Nephron progenitor cell (in vitro differentiated cells): ENCODE results near the gene RNF186.
"Not testable (repeated sequence)": the region's sequence is repeated elsewhere in the genome, so short reads cannot be mapped to it uniquely, and the experiment has no call there.

Source experiments
- DNase-seq: peaks from one replicate; pipeline ENCODE4 v3.0.0; 2021
- H3K27ac Mint-ChIP-seq: 2 replicates; pipeline ENCODE4 v1.8.0; 2021; ENCODE audit warnings: mild to moderate bottlenecking, moderate library complexity, mixed read lengths
- H3K27me3 Mint-ChIP-seq: 2 replicates; pipeline ENCODE4 v1.8.0; 2021; ENCODE audit warnings: mild to moderate bottlenecking, low read depth, mixed read lengths; ENCODE audit not compliant: poor library complexity
- H3K36me3 Mint-ChIP-seq: 2 replicates; pipeline ENCODE4 v1.8.0; 2021; ENCODE audit warnings: low read depth, mixed read lengths
- H3K4me1 Mint-ChIP-seq: 2 replicates; pipeline ENCODE4 v1.8.0; 2021; ENCODE audit warnings: mixed read lengths
- H3K4me3 Mint-ChIP-seq: 2 replicates; pipeline ENCODE4 v1.8.0; 2021; ENCODE audit warnings: mild to moderate bottlenecking, moderate library complexity, mixed read lengths
- H3K9me3 Mint-ChIP-seq: 2 replicates; pipeline ENCODE4 v1.8.0; 2021; ENCODE audit warnings: mild to moderate bottlenecking, moderate library complexity, mixed read lengths
- CTCF ChIP-seq: fragments of 200-600 bp; sonication (generic); IDR thresholded peaks from 2 replicates; pipeline ENCODE4 v1.5.0; 2021; ENCODE audit warnings: antibody characterized with exemption

Gene RNF186

DNA sequence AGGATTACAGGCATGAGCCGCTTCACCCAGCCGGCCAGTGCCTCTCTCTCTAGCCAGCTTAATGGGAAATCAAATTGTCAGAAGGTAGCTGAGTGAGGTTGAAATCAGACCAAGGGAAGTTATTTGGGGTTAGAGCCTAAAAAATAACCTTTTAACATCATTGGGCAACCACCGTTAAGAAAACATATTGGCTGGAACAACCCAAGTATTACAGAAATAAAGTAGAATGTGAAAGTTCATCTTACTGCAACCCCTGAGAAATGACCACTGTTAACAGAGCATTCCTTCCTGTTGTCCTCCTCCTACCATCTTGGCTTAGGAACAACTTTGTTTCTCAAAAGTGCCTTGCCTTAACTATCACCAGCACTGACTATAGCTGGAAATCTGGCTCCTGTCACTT is 3.2 kb upstream of the RNF186 start:
- TF ChIP-seq CTCF: no peak
- Mint-ChIP-seq H3K4me3 (no peak overlapping the region), H3K9me3 (no peaks in the 10 kb centered on the region), H3K27ac (no peak overlapping the region), H3K27me3 (peaks cover 16% of the 10 kb centered on the region), H3K36me3 (no peaks in the 10 kb centered on the region), H3K4me1 (peaks cover 30% of the 10 kb centered on the region)
- no peak for DNase-seq

- H3K27me3 Mint-ChIP-seq: peaks cover 16% of the 10 kb centered on the region
- H3K36me3 Mint-ChIP-seq: no peaks in the 10 kb centered on the region
- peaks cover 40% of the 10 kb centered on the region for H3K4me1 Mint-ChIP-seq
- H3K4me3 Mint-ChIP-seq: no peak overlapping the region
- no peaks in the 10 kb centered on the region for H3K9me3 Mint-ChIP-seq
- H3K27ac Mint-ChIP-seq: no peak overlapping the region
- no peak for TF ChIP-seq CTCF
- DNase-seq: no peak
Observed at GRCh38 chr1:19817160-19817559, 2.1 kb upstream of the RNF186 start.

DNA sequence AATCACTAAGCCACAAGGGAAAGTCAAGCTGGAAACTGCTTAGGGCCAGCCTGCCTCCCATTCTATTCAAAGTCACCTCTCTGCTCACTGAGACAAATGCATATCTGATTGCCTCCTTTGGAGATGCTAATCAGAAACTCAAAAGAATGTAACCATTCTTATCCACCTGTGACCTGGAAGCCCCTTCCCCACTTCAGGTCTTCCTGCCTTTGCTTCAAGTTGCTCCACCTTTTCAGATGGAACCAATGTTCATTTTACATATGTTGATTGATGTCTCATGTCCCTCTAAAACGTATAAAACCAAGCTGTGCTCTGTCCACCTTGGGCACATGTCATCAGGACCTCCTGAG is 1.6 kb upstream of the RNF186 start:
- not testable (repeated sequence) for H3K4me3 Mint-ChIP-seq, H3K36me3 Mint-ChIP-seq, H3K27ac Mint-ChIP-seq, DNase-seq, H3K9me3 Mint-ChIP-seq
- Mint-ChIP-seq H3K4me1 (peaks cover 40% of the 10 kb centered on the region), H3K27me3 (peaks cover 14% of the 10 kb centered on the region)

- Mint-ChIP-seq H3K9me3 (no peaks in the 10 kb centered on the region), H3K27me3 (peaks cover 11% of the 10 kb centered on the region), H3K4me3 (no peak overlapping the region), H3K4me1 (peaks cover 40% of the 10 kb centered on the region), H3K36me3 (no peaks in the 10 kb centered on the region), H3K27ac (no peak overlapping the region)
- TF ChIP-seq CTCF: no peak
- no peak for DNase-seq
Observed at GRCh38 chr1:19815801-19816736, 986 bp upstream of the RNF186 start.

- Mint-ChIP-seq H3K9me3 (peaks cover 14% of the 10 kb centered on the region), H3K27me3 (peaks cover 7% of the 10 kb centered on the region), H3K4me3 (no peak overlapping the region), H3K36me3 (no peaks in the 10 kb centered on the region), H3K27ac (no peak overlapping the region), H3K4me1 (peaks cover 28% of the 10 kb centered on the region)
- no peak for TF ChIP-seq CTCF
- DNase-seq: no peak
Observed at GRCh38 chr1:19814244-19814661, 830 bp downstream of the RNF186 start.

GRCh38 chr1:19813643-19813960 is 1.5 kb downstream of the RNF186 start:
- no peak overlapping the region for H3K4me3 Mint-ChIP-seq
- H3K27ac Mint-ChIP-seq: no peak overlapping the region
- DNase-seq: no peak
- TF ChIP-seq CTCF: no peak
- peaks cover 7% of the 10 kb centered on the region for H3K27me3 Mint-ChIP-seq
- H3K4me1 Mint-ChIP-seq: peaks cover 24% of the 10 kb centered on the region
- no peaks in the 10 kb centered on the region for H3K36me3 Mint-ChIP-seq
- H3K9me3 Mint-ChIP-seq: peaks cover 20% of the 10 kb centered on the region
